ELR (cell line): Measurements from ENCODE around the gene RAPH1.
"Not testable (repeated sequence)": the region's sequence is repeated elsewhere in the genome, so short reads cannot be mapped to it uniquely, and the experiment has no call there.

Source experiments
- DNase-seq: peaks from one replicate; pipeline ENCODE4 v3.0.0-alpha.2; 2015; ENCODE audit warnings: low read depth

RAPH1 gene

DNA sequence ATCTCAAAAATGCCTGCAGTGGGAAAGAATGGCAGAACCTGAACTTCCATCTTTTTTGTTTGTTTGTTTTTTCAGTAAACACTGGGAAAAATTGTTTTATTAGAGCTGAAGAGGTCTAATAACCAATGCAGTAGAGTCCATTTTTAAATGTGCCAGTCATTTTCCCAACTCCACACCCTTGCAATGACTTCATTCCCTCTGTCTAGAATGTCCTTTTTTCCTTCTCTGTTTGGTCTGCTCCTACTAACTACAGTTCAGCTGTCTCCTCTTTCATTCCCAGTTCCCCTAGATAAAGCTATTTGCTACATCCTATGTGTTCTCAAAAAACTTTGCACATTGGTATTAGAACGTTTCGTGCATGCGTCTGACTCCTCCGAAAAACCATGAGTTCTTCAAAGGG lies 9.3 kb upstream of the RAPH1 start:
- no peak for DNase-seq

DNA sequence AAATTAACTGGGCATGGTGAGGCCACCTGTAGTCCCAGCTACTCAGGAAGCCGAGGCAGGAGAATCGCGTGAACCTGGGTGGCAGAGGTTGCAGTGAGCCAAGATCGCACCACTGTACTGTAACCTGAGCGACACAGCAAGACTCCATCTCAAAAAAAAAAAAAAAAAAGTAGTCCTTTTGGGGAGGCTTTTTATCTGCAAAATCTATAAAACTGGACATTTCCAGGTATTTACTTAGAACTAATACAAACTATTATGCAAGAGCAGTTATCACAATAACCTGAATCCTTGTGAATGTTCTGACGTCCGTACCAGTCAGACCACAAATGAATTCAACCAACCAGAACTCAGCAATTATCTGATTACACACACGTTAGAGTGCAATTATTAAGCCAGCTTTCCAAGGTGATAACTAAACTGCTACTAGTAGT lies 8.8 kb upstream of the RAPH1 start:
- no peak for DNase-seq

DNA sequence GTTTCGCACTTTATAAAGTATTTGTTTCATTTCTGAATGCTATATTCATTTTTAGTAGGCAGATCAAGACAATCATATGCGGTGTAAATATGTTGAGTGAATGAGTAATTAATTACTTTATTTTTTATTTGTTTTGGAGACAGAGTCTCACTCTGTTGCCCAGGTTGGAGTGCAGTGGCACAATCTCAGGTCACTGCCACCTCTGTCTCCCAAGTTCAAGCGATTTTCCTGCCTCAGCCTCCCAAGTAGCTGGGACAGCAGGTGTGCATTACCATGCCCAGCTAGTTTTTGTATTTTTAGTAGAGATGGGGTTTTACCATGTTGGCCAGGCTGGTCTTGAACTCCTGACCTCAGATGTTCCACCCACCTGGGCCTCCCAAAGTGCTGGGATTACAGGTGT lies 5.5 kb upstream of the RAPH1 start:
- DNase-seq: not testable (repeated sequence)

DNA sequence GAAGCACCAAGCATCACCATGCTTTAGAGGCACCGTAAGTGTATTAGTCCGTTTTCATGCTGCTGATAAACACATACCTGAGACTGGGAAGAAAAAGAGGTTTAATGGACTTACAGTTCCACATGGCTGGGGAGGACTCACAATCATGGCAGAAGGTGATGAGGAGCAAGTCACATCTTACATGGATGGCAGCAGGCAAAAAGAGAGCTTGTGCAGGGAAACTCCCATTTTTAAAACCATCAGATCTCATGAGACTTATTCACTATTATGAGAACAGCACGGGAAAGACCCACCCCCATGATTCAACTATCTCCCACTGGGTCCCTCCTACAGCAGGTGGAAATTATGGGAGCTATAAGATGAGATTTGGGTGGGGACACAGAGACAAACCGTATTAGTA lies 3.1 kb upstream of the RAPH1 start:
- not testable (repeated sequence) for DNase-seq

DNA sequence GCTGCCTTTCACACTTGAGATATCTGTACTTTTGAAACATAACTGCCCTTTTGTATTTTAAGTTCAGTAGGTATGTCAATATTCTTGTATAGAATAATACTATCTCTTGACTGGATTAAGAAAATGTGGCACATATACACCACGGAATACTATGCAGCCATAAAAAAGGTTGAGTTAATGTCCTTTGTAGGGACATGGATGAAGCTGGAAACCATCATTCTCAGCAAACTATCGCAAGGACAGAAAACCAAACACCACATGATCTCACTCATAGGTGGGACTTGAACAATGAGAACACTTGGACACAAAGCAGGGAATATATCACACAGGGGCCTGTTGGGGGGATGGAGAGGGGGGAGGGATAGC lies 1.5 kb upstream of the RAPH1 start:
- DNase-seq: not testable (repeated sequence)

DNA sequence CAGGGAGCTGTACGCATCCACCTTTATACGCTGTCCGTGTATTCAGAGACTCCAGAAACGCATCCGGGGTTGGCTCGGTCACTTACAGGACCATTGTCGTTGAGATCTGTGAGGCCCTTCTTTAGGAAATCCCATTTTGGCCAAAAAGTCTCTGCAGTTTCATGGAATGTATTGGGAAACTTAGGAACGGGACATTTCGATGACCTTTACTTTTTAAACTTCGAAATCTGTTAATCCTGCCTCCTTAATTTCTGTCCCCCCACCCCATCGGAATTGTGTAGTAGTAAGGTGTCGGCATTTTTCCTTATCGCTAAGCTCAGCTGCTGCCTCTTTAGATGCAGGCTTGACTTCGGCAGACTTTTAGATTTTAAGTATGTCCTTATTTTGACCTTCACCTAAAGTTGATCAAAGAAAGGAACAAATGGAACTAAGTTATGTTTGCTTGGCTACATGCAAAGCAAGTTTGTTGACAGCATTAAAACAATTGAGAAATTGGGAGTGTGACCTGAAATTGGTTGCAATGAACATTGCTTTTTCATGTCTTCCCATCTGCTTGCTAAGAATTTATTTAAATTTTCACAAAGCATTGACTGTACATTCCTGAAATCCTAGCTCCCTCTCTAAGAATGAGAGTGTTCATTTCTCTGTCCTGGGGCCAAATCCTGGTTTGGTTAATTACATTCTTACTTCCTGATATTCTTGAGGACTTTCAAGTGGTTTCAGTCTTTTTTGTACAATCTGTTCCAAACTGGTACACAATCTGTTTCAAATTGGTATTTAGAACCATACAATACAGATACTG lies 884 bp upstream of the RAPH1 start:
- DNase-seq: peak; percentile 36

DNA sequence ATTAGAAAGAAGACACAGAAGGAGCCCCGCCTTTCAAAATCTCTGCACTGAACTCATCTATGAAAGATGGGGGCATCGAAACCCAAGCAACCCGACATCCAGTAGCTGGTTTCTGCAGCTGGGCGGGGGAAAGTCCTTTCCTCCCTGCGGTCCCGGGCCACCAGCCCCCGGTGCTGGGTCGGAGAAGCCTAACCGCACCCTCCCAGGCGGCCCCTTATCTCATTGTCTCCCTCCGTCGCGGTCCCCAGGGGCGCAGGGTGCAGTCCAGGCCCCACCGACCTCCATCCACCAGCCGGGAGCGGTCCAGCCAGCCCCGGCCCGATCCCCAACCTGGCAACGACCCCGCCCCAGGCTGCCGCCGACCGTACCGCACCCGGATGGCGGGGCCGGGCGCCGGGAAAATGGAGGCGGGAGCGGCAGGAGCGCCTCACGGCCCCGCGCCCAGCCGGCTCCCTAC lies 452 bp downstream of the RAPH1 start:
- peak; percentile 44 for DNase-seq

DNA sequence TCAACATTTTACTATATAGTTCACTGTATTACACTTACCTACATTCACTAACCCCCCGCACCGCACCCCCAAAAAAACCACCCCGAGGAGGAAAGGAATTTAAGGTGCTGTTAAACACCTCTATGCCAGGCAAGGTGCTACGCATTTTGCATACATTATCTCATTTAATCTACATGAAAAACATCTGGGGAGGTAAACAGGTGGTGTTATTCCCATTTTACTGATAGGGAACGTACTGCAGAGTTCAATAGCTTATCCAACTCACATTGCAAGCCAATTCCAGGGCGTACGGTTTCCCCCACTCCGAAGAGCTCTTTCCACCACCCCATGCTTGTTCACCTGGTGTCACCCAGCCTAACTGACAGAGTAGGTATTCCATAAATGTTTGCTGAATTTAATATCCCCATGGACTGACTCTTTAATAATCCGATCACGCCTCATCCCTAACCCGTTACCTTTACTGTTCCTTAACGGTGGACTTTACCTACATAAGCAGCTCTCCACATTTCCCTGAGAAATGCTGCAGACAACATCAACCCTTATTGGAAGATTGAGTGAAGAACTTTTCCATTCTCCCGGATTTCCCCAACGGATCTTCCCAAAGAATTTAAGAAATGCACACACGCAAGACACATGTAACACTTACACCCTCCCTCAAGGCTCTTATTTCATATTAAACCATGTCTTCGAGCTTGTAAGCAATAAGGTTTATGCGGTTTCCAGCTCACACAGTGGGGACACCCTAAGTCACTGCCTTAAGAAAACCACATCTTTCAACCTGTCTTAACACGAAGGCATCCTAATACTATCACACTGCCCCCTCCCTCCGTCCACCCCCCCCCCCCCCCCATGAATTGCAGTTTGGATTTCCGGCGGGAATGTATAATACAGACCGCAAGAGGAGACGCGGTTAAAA lies 1.2 kb downstream of the RAPH1 start:
- peak; percentile 63 for DNase-seq

DNA sequence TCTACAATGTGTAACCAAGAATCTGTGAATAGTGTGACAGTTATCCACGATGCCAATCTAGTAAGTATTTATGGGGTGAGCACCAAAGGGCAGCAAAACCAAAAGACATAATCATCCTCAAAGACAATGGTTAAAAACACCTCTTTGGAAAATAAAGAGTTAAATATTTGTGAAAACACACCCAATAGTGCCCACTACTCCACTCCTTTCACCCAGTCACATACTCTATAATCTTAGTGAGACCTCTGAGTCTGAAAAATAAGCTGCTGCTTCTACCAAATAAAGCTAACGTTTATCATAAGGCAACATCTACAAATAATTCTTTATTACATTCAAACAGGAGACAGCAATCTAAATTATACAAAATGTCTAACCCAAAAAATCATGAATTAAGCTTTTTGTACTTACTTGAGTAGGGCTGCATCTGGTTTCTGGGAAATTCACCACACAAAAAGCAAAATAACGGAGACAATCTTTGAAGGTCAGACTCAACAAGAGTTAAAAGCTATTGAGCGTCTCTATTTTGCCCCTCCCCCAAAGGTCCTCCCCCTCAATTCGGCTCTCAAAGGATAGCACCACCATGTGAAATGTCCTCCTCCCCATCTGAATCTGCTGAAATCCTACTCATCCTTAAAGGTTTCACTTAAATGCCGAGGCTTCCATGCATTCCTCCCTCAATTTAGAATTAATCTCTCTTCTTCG lies 2.0 kb downstream of the RAPH1 start:
- peak; percentile 62 for DNase-seq

DNA sequence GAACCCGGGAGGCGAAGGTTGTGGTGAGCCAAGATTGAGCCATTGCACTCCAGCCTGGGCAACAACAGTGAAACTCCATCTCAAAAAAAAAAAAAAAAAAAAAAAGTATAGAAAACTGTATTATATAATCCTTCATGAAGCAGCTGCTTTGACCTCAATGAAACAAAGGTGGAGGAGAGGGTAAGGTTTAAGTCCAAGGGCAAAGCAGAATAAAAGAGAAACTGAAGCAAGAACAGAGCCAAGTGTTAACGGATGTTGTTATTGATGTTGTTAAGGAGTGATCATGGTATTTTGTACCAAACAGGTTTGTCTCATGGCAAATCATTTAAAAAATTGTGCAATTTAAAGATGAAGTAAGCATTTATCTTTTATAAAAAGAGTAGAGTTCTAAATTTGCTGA lies 7.4 kb downstream of the RAPH1 start:
- no peak for DNase-seq

DNA sequence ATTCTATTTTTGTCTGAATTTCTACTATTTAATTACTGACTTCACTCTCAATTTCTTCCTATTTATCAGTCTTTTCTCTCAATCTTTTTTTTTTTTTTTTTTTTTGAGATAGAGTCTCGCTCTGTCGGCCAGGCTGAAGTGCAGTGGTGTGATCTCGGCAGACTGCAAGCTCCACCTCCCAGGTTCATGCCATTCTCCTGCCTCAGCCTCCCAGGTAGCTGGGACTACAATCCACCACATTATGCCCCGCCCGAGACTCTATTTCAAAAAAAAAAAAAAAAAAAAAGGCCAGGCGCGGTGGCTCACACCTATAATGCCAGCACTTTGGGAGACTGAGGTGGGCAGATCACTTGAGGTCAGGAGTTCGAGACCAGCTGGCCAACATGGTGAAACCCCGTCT lies 21.8 kb downstream of the RAPH1 start:
- DNase-seq: not testable (repeated sequence)

DNA sequence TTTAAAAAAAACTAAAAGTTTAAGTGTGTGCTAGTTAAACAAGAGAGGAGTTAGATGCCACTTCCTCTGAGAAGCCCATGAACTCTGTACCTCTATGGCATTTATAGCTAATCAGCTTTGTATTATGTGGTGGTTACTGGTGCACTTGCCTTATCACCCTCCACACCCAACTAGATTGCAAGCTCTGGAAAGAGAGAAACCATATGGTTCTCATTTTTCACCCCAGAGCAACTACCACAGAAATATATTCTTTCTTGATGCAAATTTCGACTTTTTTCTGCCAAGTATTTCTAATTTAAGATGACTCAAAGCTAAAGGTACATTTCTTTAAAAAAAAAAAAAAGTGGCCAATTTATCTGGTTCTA lies 24.2 kb downstream of the RAPH1 start:
- no peak for DNase-seq

DNA sequence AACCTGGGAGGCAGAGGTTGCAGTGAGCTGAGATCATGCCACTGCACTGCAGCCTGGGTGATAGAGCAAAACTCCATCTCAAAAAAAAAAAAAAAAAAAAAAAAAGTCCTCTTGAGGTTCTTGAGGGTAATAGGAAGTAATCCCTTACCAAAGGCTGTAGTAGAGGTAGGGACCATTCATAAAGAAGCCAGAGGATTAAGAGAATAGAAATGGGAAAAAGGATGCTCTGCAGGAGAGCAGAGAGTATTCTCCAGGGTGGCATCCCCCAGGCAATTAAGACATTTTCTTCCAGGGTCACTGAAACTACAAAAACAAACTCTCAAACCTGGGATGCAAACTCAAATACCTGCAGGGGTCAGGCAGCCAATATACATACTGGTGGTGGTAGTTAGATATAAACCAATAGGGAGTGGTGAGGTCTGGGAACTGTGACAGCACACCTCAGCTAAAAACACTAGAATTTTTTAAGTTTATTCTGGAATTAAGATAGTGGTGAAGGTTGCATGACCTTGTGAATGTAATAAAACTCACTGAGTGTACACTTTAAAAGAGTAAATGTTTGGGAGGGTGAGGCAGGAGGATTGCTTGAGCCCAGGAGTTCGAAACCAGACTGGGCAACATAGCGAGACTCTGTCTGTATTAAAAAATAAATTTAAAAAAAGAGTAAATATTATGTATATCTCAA lies 24.7 kb downstream of the RAPH1 start:
- no peak for DNase-seq

DNA sequence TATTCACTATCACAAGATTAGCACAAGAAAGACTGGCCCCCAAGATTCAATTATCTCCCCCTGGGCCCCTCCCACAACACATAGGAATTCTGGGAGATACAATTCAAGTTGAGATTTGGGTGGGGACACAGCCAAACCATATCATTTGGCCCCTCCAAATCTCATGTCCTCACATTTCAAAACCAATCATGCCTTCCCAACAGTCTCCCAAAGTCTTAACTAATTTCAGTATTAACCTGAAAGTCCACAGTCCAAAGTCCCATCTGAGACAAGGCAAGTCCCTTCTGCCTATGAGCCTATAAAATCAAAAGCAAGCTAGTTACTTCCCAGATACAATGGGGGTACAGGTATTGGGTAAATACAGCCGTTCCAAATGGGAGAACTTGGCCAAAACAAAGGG lies 31.6 kb downstream of the RAPH1 start:
- not testable (repeated sequence) for DNase-seq

DNA sequence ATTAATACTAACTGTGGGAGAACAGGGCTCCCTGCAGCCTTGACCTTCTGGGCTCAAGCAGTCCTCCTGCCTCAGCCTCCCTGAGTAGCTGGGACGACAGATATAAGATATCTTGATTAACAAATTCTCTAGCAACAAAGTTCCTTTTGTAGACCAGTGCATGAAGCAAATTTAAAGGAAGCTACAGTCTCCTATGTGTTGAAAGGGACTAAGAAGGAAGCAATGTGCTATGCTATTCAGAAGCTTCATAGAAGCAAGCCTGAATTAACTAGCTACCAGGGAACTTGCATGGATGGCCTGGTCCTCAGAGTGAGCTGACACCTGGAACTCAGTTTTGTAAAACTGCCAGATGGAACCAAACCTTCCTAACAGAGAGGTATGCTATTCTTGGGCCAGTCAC lies 33.2 kb downstream of the RAPH1 start:
- DNase-seq: no peak

DNA sequence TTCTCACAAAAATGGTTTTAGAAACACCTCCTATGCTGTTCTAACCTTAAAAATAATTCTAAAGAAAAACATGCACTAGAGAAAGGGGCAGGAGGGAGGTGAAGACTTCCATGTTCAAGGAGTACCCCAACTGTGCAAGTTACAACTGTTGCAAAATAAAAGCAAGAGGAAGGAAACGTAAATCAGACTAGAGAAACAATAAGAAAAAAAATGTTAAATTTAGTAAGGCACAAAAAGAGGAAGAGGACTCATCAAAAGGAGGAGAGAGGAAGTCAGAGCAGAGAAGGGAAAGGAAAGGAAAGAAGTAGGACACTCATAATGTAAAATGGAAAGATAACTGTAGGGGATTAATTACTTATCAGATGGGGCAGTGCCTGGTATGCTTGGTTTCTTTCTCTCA lies 34.1 kb downstream of the RAPH1 start:
- no peak for DNase-seq

DNA sequence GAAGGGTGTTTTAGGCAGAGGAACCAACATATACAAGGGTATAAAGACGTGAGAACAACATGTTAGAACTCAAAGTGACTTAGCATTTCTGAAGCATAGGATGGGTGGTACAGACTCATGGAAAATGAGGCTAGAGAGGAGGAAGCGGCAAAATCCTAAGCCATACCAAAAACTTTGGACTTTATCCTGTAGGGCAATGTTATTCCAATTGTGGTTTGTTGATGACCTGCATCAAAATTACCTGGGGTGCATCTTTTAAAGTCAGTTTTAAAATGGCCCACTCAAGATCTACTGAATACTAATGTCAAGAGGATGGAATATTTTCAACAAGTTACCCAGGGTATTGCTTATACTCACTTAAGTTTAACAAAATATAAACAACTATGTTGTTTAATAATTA lies 34.8 kb downstream of the RAPH1 start:
- DNase-seq: no peak

DNA sequence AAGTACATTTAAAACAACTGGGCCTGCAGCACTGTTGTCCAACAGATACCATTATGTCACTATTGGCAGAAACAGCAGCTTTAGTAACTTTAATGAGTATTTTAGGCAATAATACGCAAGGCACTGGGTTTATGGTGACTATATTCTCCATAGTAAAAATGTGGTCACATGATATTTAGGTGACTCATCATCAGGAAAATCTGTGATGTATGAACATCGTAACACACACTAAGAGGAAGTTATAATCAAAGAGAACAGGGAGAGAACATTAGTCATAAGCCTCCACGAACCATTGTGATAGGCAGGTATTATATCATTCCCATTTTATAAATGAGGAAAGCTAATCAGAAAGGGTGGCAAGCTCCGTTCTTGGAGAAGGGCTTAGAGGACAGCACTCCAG lies 36.9 kb downstream of the RAPH1 start:
- DNase-seq: peak; percentile 91

DNA sequence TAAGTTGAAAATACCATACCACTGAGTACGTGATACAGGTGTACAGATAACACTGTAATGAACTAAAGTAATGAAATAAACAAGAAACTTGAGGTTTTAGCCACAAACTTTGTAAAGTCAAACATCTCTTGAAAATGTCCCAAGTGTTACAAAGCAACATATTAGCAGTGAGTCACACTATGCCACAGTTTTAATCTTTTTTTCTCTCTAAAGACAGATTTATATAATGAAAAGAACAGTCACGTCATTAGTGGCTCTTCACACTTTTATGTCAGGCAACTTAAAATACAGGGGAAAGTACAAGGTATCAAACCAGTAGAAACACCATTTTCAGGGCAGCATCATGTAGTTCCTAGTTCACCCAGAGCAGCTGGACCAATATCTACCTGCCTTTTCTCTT lies 42.1 kb downstream of the RAPH1 start:
- DNase-seq: peak; percentile 20

DNA sequence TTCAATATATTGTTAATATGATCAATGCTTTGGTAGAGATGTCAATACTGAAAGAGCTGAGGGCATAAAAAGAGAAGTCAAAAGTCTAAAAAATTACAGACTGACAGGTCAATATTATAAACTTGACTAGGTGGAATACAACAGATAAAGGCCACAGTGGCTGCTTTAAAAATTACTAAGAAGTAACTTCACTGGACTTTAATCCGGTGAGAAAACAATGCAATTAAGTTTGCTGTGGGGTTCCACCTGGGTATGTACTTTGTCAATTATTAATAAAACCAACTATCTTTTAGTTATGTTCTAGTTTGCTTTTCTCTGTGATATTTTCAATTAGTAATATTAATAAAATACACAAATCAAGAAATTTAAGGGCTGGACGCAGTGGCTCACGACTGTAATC lies 44.7 kb downstream of the RAPH1 start:
- no peak for DNase-seq

DNA sequence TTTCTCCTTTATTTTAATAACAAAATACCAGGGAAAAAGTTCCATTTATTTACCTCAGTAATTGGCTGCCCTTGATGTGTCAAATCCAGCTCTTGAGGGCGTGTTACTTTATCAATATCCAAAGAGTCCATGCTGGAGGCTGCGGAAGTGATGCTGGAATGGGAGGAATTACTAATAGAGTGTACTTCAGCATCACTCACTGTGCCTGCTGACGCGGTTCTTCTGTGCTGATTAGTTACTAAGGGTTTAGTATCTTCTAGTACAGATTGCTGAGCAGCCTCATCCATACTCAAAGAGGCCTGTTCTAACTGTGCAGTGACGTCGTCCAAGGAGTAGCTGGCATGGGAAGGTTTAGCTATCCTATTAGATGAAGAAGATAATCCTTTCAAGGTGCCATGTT lies 45.6 kb downstream of the RAPH1 start:
- no peak for DNase-seq
